HG03520 (cell line): ENCODE data around the gene NRAS.

Source experiments
- ATAC-seq: cut with Tn5 transposase; IDR thresholded peaks from one replicate; pipeline ENCODE4 v1.9.1; 2021; ENCODE audit warnings: mild to moderate bottlenecking, moderate library complexity; ENCODE audit not compliant: unreplicated experiment

Gene NRAS

GRCh38 chr1:114728553-114728952 lies 12.0 kb upstream of the NRAS start:
- ATAC-seq = no peak

- ATAC-seq = no peak
Measured at GRCh38 chr1:114725230-114725629, 8.7 kb upstream of the NRAS start.

GRCh38 chr1:114723915-114724314 lies 7.3 kb upstream of the NRAS start:
- no peak for ATAC-seq

- ATAC-seq = no peak
Measured at GRCh38 chr1:114723457-114723856, 6.9 kb upstream of the NRAS start.

- ATAC-seq = no peak
Measured at GRCh38 chr1:114720492-114720891, 3.9 kb upstream of the NRAS start.

- no peak for ATAC-seq
Measured at GRCh38 chr1:114719424-114719787, 2.8 kb upstream of the NRAS start.

GRCh38 chr1:114718661-114719423 lies 2.3 kb upstream of the NRAS start:
- no peak for ATAC-seq

GRCh38 chr1:114715952-114716303 lies 643 bp downstream of the NRAS start:
- ATAC-seq = peak; percentile 6

GRCh38 chr1:114712977-114713376 lies 3.6 kb downstream of the NRAS start:
- no peak for ATAC-seq

GRCh38 chr1:114710360-114710759 lies 6.2 kb downstream of the NRAS start:
- no peak for ATAC-seq

GRCh38 chr1:114707604-114708003 lies 9.0 kb downstream of the NRAS start:
- ATAC-seq = no peak

GRCh38 chr1:114703242-114703641 lies 13.3 kb downstream of the NRAS start:
- no peak for ATAC-seq

- ATAC-seq = peak; percentile 63
Measured at GRCh38 chr1:114702737-114703136, 13.8 kb downstream of the NRAS start.

- no peak for ATAC-seq
Measured at GRCh38 chr1:114701931-114702330, 14.6 kb downstream of the NRAS start.

GRCh38 chr1:114700036-114700600 lies 16.5 kb downstream of the NRAS start:
- ATAC-seq = no peak

- no peak for ATAC-seq
Measured at GRCh38 chr1:114696810-114697209, 19.8 kb downstream of the NRAS start.

- no peak for ATAC-seq
Measured at GRCh38 chr1:114695430-114696058, 21.0 kb downstream of the NRAS start, which contains the start of gene AMPD1. Gene AMPD1, minus strand, starts transcription at chr1:114695546. Its CDS starts 75 bp downstream, at chr1:114695471.

- ATAC-seq = no peak
Measured at GRCh38 chr1:114694540-114695310, 21.8 kb downstream of the NRAS start.

GRCh38 chr1:114692947-114693346 lies 23.6 kb downstream of the NRAS start:
- no peak for ATAC-seq

GRCh38 chr1:114691061-114691460 lies 25.5 kb downstream of the NRAS start:
- ATAC-seq = no peak

GRCh38 chr1:114690148-114690547 lies 26.4 kb downstream of the NRAS start:
- ATAC-seq = no peak

GRCh38 chr1:114688526-114688925 lies 28.0 kb downstream of the NRAS start:
- ATAC-seq = no peak
